HG02981 (cell line): ENCODE results near the gene KYNU.
A peak's percentile ranks its signal among the peaks of the same experiment; 100 is the strongest.
"Not testable (repeated sequence)": the region's sequence is repeated elsewhere in the genome, so short reads cannot be mapped to it uniquely, and the experiment has no call there.

Source experiments
- ATAC-seq: cut with Tn5 transposase; IDR thresholded peaks from one replicate; pipeline ENCODE4 v1.9.1; 2021; ENCODE audit warnings: mild to moderate bottlenecking, moderate library complexity; ENCODE audit not compliant: unreplicated experiment

The KYNU gene

DNA sequence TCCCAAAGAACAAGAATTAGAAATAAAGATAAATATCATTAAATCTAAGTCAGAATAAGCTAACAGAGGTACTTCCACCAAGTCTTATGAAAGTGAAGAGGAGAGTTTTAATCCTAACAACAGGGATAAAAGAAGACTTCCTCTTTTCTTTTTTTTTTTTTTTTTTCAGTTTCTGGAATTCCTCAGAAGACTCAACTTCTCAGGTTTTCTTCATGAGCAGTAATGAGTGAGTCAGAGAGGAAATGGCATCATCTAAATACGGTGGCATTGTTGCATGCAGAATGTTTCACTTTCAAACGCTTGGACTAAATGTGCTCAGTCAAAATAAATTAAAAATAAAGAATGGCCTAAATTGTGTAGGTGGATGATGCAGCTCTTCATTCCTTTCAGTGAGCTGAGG lies 206.2 kb downstream of the KYNU start:
- ATAC-seq, result no peak

DNA sequence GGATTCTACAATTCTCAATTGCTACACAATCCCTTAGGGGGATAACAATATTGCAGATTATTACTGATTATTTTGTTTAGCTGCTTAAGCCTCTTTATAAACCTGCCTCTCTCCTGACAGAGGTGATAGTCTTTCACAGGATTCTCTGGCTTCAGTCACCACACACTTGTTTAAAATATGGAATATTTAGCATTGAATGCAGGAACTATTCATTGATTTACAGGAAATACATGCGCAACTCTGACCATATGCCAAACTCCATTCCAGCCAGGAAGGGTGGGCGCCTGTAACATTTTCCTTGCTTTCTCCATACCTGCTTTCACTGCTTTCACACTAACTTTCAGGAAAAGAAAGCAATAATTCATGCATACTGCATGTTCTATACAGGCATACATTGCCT lies 207.0 kb downstream of the KYNU start:
- ATAC-seq, result no peak

DNA sequence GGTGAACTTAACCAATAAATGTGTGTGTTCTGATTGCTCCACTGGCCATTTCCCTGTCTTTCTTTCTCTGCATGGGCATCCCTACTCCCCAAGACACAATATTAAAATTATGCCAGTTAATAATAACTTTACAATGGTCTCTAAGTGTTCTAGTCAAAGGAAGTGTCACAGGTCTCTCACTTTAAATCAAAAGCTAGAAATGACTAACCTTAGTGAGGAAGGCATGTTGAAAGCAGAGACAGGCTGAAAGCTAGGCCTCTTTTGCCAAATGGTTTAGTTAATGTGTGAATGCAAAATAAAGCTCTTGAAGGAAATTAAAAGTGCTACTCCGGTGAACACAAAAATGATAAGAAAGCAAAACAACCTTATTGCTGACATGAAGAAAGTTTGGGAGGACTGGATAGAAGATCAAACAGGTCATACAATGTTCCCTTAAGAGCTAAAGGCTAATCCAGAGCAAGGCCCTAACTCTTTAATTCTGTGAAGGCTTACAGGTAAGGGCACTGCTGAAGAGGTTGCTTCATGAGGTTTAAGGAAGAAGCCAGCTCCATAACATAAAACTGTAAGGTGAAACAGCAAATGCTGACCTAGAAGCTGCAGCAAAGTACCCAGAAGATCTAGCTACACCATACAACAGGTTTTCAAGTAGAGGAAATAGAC lies 207.8 kb downstream of the KYNU start:
- peak; percentile 64 for ATAC-seq

DNA sequence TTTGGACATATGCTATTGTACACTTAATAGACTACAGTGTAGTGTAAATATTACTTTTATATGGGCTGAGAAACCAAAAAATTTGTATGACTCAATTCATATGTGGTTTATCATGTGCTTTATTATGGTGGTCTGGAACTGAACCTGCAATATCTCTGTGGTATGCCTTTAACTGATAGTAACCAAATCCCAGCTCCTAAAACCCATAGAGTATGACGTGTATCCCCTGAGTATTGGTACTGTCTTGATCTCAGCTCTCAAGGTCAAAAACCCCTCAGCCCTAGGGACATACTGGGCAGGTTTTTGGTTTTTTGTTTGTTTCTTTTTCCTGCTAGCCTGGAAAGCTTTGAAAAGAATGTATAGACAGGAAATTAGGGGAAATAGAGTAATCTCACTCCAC lies 209.6 kb downstream of the KYNU start:
- peak; percentile 63 for ATAC-seq

DNA sequence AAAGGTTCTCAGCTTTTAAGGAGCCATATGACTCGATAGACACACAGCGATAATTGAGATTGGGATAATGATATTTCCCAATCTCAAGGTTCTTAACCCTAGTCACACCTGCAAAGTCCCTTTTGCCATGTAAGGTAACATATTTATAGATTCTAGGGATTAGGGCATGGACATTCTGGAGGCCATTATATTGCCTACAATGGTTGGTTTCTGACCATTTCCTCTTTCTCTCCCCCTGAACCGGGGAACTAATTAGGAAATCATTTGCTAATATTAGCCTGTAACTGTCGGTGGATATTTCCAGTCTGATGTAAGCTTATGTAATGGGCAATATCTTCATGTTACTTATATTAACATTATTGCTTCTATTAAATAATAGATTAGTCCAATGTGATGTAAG lies 210.9 kb downstream of the KYNU start:
- no peak for ATAC-seq

DNA sequence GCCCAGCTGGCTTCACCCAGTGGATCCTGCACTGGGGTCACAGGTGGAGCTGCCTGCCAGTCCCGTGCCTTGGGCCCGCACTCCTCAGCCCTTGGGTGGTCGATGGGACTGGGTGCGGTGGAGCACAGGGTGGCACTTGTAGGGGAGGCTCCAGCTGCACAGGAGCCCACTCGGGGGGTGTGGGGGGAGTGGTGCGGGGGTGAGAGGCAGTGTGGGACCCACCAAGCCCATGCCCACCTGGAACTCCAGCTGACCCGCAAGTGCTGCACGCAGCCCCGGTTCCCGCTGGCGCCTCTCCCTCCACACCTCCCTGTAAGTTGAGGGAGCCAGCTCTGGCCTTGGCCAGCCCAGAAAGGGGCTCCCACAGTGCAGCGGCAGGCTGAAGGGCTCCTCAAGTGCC lies 212.1 kb downstream of the KYNU start:
- not testable (repeated sequence) for ATAC-seq
